ENCODE measurements around the gene COX20.

DNA sequence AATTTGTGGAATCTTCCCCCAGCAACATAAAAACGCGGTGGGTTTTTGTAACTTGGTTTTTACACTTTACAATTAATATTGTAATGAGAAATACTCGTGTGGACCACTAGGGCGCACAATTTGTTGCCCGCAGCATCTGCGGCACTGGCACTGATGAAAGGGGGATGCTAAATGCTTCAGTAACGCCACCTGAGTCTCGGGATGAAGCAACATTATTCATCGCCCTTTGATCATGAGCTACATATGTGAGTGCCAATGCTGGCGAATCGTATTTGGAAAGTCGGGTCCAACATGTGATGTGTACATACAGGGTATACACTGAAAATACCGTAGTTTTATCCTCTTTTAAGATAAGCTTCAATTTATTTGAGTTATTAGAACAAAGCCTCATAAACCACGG is 34.2 kb upstream of the COX20 start:
- no peak for TF ChIP-seq POLR2A (IDR thresholded peaks at IDR 0.05; ENCODE audit: low read depth)
- TF ChIP-seq, protein P1, sequence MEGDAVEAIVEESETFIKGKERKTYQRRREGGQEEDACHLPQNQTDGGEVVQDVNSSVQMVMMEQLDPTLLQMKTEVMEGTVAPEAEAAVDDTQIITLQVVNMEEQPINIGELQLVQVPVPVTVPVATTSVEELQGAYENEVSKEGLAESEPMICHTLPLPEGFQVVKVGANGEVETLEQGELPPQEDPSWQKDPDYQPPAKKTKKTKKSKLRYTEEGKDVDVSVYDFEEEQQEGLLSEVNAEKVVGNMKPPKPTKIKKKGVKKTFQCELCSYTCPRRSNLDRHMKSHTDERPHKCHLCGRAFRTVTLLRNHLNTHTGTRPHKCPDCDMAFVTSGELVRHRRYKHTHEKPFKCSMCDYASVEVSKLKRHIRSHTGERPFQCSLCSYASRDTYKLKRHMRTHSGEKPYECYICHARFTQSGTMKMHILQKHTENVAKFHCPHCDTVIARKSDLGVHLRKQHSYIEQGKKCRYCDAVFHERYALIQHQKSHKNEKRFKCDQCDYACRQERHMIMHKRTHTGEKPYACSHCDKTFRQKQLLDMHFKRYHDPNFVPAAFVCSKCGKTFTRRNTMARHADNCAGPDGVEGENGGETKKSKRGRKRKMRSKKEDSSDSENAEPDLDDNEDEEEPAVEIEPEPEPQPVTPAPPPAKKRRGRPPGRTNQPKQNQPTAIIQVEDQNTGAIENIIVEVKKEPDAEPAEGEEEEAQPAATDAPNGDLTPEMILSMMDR (IDR thresholded peaks at IDR 0.05): peak; percentile 56 to 71 (median 58)
- no peak for TF ChIP-seq POLR2AphosphoS5 (IDR thresholded peaks at IDR 0.05)
- TF ChIP-seq EP300 (IDR thresholded peaks at IDR 0.05): no peak
